ENCODE results near the gene C1RL.
"Not testable (repeated sequence)": the region's sequence is repeated elsewhere in the genome, so short reads cannot be mapped to it uniquely, and the experiment has no call there.

Gene C1RL

GRCh38 chr12:7064516-7064915 lies 44.5 kb downstream of the C1RL start:
- no peak for DNase-seq (ENCODE audit: low read depth in 2 of 2)

- DNase-seq (ENCODE audit: low read depth in 2 of 2): no peak
Observed at GRCh38 chr12:7061596-7061995, 47.4 kb downstream of the C1RL start.

- no peak for DNase-seq (ENCODE audit: low read depth in 2 of 2)
Observed at GRCh38 chr12:7061138-7061537, 47.9 kb downstream of the C1RL start.

GRCh38 chr12:7060353-7060954 lies 48.6 kb downstream of the C1RL start, which contains the start of gene C1S:
TSS of gene C1S (plus strand) at chr12:7060718. CDS start at chr12:7061913, 1,195 bp downstream.
- DNase-seq (ENCODE audit: low read depth in 2 of 2): no peak

- DNase-seq (ENCODE audit: low read depth in 2 of 2): no peak
Observed at GRCh38 chr12:7059780-7060179, 49.2 kb downstream of the C1RL start.

- no peak for DNase-seq (ENCODE audit: low read depth in 2 of 2)
Observed at GRCh38 chr12:7058850-7059395, 50.1 kb downstream of the C1RL start.

GRCh38 chr12:7058163-7058845 lies 50.7 kb downstream of the C1RL start:
- no peak for DNase-seq (ENCODE audit: low read depth in 2 of 2)

GRCh38 chr12:7055736-7056135 lies 53.3 kb downstream of the C1RL start:
- DNase-seq (ENCODE audit: low read depth in 2 of 2): not testable (repeated sequence)

- no peak for DNase-seq (ENCODE audit: low read depth in 2 of 2)
Observed at GRCh38 chr12:7054925-7055324, 54.1 kb downstream of the C1RL start.

- not testable (repeated sequence) for DNase-seq (ENCODE audit: low read depth in 2 of 2)
Observed at GRCh38 chr12:7049973-7050372, 59.0 kb downstream of the C1RL start.

- not testable (repeated sequence) for DNase-seq (ENCODE audit: low read depth in 2 of 2)
Observed at GRCh38 chr12:7049445-7049951, 59.5 kb downstream of the C1RL start.

GRCh38 chr12:7047306-7047705 lies 61.7 kb downstream of the C1RL start:
- no peak for DNase-seq (ENCODE audit: low read depth in 2 of 2)

GRCh38 chr12:7046383-7047105 lies 62.5 kb downstream of the C1RL start:
- DNase-seq (ENCODE audit: low read depth in 2 of 2): no peak

- no peak for DNase-seq (ENCODE audit: low read depth in 2 of 2)
Observed at GRCh38 chr12:7045913-7046312, 63.1 kb downstream of the C1RL start.

All from activated CD8-positive, alpha-beta memory T cell treated with anti-CD3 and anti-CD28 coated beads for 4 hours (primary cell).